NCI-H2196 (cell line): Measurements from ENCODE around the gene LCE3B.
"Not testable (repeated sequence)": the region's sequence is repeated elsewhere in the genome, so short reads cannot be mapped to it uniquely, and the experiment has no call there.

ENCODE experiments used
- DNase-seq: peaks from one replicate; lab custom pipeline; 2025; ENCODE audit not compliant: unreplicated experiment; lab: John Stamatoyannopoulos, UW

Gene LCE3B

DNA sequence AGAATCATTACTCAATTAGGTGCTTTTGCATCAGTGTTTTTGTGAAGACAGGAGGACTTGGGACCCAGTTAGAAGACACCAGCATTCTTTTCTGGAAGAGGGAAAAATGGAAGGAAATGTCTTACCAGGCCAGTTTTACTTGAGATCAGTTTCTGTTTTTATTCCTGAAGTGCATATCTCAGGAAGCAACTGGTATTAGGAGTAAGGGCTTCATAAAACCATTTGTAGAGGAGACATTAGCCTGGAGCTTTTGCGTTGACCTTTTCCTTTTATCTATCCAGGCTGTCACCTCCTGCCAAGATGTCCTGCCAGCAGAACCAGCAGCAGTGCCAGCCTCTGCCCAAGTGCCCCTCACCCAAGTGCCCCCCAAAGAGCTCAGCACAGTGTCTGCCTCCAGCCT lies at the start of gene LCE3B:
Gene LCE3B, plus strand, starts transcription at position 301 of the 400 bp plus-strand sequence. Its CDS starts 0 bp downstream, at position 301.
- no peak for DNase-seq

- DNase-seq = no peak
These were observed 48.5 kb upstream of the LCE3B start for GRCh38 chr1:152565115-152565514.

DNA sequence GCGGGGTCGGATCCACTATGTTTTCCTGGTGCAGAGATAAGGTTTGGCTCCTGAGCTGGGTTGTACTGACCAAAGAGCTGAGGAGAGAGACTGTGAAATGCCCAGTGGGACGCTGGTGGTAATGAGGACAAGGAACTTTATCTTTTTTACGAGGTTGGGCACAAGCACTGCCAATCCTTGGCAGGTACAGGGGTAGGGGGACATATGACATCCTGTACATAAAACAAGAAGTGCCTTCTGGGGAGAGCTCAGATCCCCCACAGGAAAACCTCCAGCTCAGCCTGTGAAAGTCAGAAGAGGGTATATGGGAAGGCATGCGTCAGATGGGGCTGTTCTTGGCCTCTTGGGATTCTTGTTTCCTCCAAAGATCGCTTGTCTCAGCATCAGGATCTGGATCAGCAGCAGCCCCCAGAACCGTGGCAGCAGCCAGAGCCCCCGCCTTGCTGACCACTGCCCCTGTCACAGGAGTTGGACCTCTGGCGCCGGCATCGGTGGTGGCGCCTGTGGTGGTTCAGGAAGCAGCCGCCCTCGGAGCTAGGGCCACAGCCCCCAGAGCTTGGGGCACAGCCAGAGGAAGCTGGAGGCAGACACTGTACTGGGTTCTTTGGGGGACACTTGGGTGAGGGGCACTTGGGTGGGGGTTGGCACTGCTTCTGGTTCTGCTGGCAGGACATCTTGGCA lies 47.9 kb upstream of the LCE3B start:
- DNase-seq = no peak

DNA sequence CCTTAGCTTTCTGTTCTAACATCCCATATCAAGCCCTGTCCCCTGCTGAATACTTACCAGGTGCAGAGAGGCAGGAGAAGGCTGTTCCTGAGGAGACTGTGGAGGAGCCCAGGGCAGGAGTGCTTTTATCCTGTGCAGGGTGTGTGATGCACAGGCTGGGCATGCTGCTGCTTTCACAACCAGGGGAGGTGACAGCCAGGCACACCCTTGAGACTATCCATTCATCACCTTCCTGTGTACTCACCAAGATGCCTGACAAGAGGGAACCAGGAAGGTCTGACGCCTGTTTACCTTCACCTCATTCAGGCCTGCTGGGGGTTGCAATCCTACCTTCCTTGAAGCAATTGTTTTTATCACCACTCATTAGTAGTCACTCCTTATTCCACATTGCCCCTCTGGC lies 46.9 kb upstream of the LCE3B start, which contains the start of gene LCE3E:
Gene LCE3E, minus strand, starts transcription at position 100 of the 400 bp plus-strand sequence. CDS start 572 bp downstream, outside the sequence.
- no peak for DNase-seq

DNA sequence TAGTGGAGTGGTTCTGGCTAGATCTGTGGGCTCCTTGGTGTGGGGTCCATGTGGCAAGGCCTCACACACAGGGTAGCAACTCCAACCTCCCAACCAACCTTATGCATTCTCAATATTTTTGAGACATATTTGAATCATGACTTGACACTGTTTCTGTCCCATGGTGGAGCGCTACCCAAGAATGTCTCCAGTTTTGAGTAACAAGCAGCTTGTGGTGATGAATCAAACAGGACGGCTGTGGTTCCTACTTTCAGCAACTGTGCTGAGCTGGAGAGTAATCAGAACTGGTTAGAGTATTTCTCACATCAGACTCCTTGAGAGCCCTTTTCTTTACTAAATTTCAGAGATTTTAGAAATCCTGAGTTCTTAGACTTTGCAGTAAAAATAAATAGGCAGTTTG lies 36.4 kb upstream of the LCE3B start:
- DNase-seq = no peak

- not testable (repeated sequence) for DNase-seq
These were observed 34.1 kb upstream of the LCE3B start for GRCh38 chr1:152579526-152579925.

GRCh38 chr1:152580433-152580832 lies 33.2 kb upstream of the LCE3B start, which contains the start of gene LCE3D:
Gene LCE3D, minus strand, starts transcription at chr1:152580516. Its CDS starts 580 bp downstream, at chr1:152579936.
- DNase-seq = no peak

DNA sequence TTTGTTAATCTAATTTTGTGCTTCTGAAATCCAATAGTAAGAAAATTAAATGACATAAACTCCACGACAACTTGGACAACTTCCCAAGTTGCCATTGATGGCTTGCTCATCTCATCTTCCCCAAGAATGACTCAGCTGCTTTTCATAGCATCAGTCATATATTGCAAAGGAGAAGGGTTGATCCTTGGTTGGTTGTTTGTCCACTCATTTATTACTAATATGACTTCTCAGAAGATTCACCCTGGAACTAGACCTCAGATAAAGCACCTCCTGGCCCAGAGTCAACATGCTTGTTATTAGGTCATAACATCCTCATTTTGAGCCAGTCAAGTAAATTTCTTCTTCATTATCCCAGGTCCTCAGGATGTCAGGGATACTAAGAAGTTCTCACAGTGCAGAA lies 31.0 kb upstream of the LCE3B start:
- DNase-seq = no peak

- DNase-seq = no peak
These were observed 28.0 kb upstream of the LCE3B start for GRCh38 chr1:152585586-152585985.

GRCh38 chr1:152596986-152597385 lies 16.6 kb upstream of the LCE3B start:
- DNase-seq = no peak

DNA sequence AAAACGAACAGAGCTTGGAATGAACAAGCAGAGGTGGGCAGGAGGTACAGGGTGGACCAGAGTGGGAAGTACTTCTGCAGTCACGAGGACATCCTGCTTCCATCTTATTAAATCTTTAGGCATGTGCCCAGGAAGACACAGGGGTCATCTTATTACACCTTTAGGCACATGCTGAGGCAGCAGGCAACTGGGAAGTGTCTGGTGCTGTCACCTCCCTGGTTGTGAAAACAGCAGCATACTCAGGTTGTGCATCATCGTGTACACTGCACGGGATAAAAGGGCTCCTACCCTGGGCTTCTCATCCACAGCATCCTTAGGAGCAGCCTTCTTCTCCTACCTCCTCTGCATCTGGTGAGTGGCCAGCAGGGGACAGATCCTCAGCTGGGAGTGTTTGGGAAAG lies 13.7 kb upstream of the LCE3B start, which contains the start of gene LCE3C:
Gene LCE3C, plus strand, starts transcription at position 301 of the 400 bp plus-strand sequence. CDS start 498 bp downstream, outside the sequence.
- no peak for DNase-seq

DNA sequence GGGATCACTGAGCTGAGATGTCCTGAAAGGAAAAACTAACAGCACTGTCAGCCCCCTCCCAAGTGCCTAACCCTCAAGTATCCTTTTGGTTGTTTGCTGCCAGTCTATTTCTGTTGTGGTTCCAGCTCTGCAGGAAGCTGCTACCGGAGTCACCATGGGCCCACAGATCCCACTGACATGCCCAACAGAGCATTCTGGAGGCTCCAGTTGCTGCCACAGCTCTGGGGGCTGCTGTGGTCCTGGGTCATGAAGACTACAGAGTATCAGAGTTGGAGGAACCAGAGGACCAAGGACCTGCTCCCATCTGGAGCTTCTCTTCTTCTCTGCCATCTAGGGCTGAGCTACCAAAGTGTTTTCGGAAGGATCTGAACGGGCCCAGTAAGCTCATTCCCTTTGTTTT lies 8.4 kb downstream of the LCE3B start:
- DNase-seq = no peak

DNA sequence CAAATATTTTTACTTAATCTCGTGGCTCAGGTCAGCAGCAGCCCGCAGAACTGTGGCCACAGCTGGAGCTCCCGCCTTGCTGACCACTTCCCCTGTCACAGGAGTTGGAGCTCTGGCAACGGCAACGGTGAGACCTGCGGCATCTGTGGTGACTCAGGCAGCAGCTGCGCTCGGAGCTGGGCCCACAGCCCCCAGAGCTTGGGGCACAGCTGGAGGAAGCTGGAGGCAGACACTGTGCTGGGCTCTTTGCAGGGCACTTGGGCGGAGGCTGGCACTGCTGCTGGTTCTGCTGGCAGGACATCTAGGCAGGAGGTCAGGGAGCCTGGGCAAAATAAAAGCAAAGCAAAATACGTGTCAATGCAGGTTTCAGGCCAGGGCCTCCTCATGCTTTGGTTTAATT lies 9.2 kb downstream of the LCE3B start, which contains the start of gene LCE3A:
Gene LCE3A, minus strand, starts transcription at position 301 of the 400 bp plus-strand sequence. Its CDS starts 0 bp downstream, at position 301.
- DNase-seq = no peak

GRCh38 chr1:152623203-152623844 lies 9.7 kb downstream of the LCE3B start:
- no peak for DNase-seq

DNA sequence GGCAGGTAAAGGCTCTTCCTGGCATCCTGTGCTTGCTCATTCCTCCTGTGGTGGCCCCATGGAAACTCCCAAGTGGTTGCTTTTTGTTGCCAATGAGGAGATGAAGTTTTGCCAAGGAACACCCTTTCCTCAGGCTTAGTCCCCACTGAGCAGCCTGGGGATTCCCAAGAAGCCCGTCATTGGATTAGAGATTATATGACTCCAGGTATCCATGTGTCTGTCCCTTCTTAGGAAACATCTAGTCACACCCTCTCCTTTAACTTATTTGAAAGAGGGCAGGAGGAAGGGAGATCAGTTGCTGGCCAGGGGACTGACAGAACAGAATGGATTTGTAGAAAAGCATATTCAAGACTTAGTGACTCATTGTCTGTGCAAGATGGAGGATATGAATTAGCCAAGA lies 13.1 kb downstream of the LCE3B start:
- DNase-seq = no peak

DNA sequence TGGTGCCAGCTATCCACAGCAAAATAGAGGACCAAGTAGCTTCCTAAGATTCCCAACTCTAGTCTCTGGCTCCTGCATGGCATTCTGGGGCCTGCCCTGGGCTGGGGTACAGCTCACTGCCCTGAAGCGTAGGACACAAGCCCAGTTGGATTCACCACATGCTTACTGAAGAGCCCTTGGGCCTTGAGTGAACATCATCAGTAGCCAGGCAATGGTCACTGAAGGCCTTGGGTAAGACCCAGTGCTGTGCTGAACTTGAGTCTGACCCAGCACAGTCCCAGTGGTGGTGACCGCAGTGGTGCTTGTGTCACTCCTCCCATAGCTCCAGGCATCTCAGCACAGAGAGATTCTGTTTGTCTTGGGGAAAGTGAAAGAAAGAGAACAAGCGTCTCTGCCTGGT lies 17.0 kb downstream of the LCE3B start:
- DNase-seq = no peak

DNA sequence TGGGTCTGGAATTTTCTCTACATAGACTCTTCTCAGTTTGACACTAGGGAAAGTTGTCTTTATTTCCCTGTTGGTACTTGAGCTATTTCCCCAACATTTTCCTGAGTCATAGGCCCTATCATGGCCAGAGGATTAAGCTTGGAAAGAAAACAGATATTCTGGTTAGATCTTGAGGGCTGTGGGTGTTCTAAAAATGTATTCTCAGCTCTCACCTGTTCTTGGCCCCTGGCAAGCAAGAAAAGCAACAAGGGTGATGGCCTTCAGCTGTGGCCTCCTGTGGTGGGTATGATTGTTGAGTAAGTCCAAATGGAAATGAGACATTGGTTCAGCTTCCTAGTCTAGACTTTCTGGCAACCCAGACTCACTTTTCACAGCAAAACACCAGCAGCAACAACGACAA lies 26.7 kb downstream of the LCE3B start:
- DNase-seq = no peak

DNA sequence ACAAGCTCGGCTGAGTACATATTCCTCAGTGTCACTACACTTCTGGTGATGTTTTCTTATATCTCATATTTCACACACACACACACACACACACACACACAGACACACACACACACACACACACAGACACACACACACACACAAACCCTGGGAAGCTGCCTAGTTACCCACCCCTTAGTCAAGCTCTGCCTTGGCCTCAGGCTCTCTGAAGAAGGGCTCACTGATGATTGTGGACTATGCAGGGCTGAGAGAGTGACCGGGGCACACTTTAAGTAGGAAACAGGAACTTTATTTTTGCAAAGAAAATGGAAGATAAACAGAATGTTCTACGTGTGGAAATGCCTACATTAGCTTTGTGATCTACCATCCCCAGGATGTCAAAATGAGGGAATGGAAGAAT lies 30.3 kb downstream of the LCE3B start:
- DNase-seq = no peak

GRCh38 chr1:152645146-152645545 lies 31.5 kb downstream of the LCE3B start:
- no peak for DNase-seq

DNA sequence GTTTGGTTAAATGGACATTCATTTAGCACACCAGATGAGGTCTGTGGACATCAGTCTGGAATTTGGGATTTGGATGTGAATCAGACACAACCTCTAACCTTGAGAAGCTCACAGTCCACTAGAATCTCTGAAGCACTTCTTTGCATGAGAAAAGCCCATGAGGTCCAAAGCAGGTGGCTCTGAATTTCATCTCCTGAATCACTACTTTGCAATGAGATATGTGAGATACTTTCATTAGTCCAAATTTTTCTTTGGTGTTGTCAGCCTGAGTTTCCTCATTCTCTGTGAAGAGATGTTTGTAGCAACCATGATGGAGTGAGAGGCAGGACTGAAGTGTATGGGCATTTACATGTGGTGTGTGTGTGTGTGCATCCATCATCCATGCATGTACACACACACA lies 33.0 kb downstream of the LCE3B start:
- no peak for DNase-seq

DNA sequence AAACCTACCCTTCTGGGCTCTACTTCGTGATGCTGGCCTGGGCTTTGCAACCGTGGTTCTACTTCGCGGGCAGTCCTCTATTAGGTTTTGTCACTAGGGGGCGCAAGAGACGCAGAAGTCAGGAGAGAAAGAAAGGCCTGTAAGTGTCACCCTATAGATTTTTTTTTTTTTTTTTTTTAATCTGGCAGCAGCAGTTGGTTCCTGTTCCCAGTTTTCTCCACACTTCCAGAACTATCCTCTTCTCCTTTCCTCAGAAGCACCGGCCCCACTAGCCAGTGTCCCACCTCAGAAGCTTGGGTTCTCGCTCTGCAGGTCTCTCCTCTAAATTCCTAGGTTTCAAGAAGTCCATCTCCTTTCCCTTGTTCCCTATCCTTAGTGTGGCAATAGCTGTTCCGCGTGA lies 40.5 kb downstream of the LCE3B start:
- peak; percentile 44 for DNase-seq

DNA sequence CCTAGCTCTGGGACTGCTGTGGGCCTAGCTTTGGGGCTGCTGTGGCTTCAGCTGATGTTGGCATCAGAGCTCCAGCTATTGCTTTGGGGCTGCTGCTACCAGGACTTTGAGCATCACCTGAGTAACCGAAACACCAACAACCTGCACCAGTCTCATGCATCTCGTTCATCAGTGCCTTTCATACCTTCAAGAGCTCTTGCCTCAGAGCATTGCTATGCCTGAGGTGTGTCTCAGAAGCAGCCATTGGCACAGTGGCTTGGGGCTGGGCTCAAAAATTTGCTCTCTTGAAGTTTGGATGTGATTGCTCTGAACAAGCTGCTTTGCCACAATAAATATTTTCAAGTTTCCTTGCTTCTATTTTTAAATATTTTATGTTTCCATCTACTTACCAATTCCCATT lies 42.8 kb downstream of the LCE3B start:
- no peak for DNase-seq
